Measurements from ENCODE around the gene ABCC1.

Gene ABCC1

DNA sequence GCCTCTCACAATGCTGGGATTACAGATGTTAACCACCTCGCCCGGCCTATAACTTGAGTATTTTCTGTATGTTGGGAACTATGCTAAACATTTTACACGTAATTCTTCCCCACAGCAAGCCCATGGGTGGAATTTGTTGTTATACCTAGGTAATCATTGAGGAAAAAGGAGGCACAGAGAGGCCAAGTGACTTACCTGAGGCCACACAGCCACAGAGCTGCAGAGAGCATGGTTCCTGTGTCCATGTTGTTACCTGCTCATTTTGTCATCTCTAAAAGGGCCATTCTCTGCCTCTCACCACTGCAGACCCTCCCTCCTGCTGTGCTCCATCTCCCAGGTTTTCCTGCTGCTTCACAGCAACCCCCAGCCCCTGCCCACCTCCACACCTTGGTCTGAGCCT lies 135.5 kb downstream of the ABCC1 start:
- no peak overlapping the region for H3K4me2 ChIP-seq (ENCODE audit: low read depth, low read length, poor library complexity, severe bottlenecking)
- no peaks in the 10 kb centered on the region for H3K9me2 ChIP-seq (replicated peaks; ENCODE audit: low read depth, low read length)
- H3K79me2 ChIP-seq (ENCODE audit: insufficient read depth, low read length): no peaks in the 10 kb centered on the region
- TF ChIP-seq EZH2phosphoT487 (IDR thresholded peaks at IDR 0.05; ENCODE audit: borderline replicate concordance): no peak
- TF ChIP-seq, protein P1, sequence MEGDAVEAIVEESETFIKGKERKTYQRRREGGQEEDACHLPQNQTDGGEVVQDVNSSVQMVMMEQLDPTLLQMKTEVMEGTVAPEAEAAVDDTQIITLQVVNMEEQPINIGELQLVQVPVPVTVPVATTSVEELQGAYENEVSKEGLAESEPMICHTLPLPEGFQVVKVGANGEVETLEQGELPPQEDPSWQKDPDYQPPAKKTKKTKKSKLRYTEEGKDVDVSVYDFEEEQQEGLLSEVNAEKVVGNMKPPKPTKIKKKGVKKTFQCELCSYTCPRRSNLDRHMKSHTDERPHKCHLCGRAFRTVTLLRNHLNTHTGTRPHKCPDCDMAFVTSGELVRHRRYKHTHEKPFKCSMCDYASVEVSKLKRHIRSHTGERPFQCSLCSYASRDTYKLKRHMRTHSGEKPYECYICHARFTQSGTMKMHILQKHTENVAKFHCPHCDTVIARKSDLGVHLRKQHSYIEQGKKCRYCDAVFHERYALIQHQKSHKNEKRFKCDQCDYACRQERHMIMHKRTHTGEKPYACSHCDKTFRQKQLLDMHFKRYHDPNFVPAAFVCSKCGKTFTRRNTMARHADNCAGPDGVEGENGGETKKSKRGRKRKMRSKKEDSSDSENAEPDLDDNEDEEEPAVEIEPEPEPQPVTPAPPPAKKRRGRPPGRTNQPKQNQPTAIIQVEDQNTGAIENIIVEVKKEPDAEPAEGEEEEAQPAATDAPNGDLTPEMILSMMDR (conservative IDR thresholded peaks at IDR 0.05; ENCODE audit: low read length): no peak
- H3K36me3 ChIP-seq (ENCODE audit: insufficient read depth, low read length): peaks cover 55% of the 10 kb centered on the region
- no peak overlapping the region for H2AFZ ChIP-seq (ENCODE audit: low read length)
- no peaks in the 10 kb centered on the region for H3K9me3 ChIP-seq (ENCODE audit: insufficient read depth, low read depth, low read length)
- H4K20me1 ChIP-seq (ENCODE audit: insufficient read depth, low read length, poor library complexity, severe bottlenecking): no peaks in the 10 kb centered on the region
- H3F3A ChIP-seq (ENCODE audit: low read depth): no peaks in the 10 kb centered on the region
- no peak overlapping the region for H3K9ac ChIP-seq (ENCODE audit: low read depth, low read length, poor library complexity, severe bottlenecking)
- H3K27me3 ChIP-seq (ENCODE audit: insufficient read depth, low read length, poor library complexity, severe bottlenecking): no peaks in the 10 kb centered on the region
- no peak overlapping the region for H3K4me3 ChIP-seq (ENCODE audit: low read length, poor library complexity, severe bottlenecking)
- peaks cover 8% of the 10 kb centered on the region for H3K4me1 ChIP-seq (ENCODE audit: insufficient read depth, low read length, poor library complexity, severe bottlenecking)

DNA sequence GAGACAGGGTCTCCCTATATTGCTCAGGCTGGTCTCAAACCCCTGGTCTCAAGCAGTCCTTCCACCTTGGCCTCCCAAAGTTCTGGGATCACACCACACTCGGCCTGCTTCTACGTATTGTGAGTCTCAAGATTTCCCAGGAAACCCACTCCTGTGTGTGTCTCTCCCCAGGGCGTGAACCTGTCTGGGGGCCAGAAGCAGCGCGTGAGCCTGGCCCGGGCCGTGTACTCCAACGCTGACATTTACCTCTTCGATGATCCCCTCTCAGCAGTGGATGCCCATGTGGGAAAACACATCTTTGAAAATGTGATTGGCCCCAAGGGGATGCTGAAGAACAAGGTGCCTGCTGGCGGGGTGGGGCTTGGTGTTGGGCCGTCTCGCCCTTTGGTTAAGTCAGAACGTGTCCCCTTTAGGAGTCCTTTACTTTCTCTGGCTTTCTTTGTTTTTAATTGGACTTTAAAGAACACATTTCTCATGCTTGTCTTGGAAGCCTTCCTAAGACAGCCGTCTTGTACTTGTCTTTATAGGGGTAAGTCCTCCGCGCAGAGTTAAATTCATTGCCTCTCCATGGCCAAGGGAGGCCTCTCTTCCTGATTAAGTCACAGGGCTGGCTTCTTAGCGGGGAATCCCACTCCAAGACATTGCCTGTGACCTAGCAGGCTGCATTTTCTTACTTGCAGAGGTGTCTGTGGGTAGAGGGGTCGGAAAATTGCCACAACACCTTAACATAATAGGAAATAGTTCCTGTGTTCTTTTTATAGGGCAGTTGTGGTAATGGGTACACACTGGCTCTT lies 137.4 kb downstream of the ABCC1 start:
- H3K27me3 ChIP-seq (ENCODE audit: insufficient read depth, low read length, poor library complexity, severe bottlenecking): no peaks in the 10 kb centered on the region
- peaks cover 62% of the 10 kb centered on the region; the same call in 1 of the 2 replicates for H3K36me3 ChIP-seq (ENCODE audit: insufficient read depth, low read length)
- no peak overlapping the region for H3K4me3 ChIP-seq (ENCODE audit: low read length, poor library complexity, severe bottlenecking)
- no peaks in the 10 kb centered on the region for H3K9me2 ChIP-seq (replicated peaks; ENCODE audit: low read depth, low read length)
- no peaks in the 10 kb centered on the region for H3F3A ChIP-seq (ENCODE audit: low read depth)
- H3K9ac ChIP-seq (ENCODE audit: low read depth, low read length, poor library complexity, severe bottlenecking): no peak overlapping the region
- no peaks in the 10 kb centered on the region for H3K9me3 ChIP-seq (ENCODE audit: insufficient read depth, low read depth, low read length)
- H3K4me2 ChIP-seq (ENCODE audit: low read depth, low read length, poor library complexity, severe bottlenecking): no peak overlapping the region
- no peaks in the 10 kb centered on the region for H4K20me1 ChIP-seq (ENCODE audit: insufficient read depth, low read length, poor library complexity, severe bottlenecking)
- H2AFZ ChIP-seq (ENCODE audit: low read length): no peak overlapping the region
- TF ChIP-seq EZH2phosphoT487 (IDR thresholded peaks at IDR 0.05; ENCODE audit: borderline replicate concordance): no peak
- TF ChIP-seq, protein P1 (conservative IDR thresholded peaks at IDR 0.05; ENCODE audit: low read length): no peak
- H3K4me1 ChIP-seq (ENCODE audit: insufficient read depth, low read length, poor library complexity, severe bottlenecking): peaks cover 8% of the 10 kb centered on the region
- H3K79me2 ChIP-seq (ENCODE audit: insufficient read depth, low read length): no peaks in the 10 kb centered on the region

DNA sequence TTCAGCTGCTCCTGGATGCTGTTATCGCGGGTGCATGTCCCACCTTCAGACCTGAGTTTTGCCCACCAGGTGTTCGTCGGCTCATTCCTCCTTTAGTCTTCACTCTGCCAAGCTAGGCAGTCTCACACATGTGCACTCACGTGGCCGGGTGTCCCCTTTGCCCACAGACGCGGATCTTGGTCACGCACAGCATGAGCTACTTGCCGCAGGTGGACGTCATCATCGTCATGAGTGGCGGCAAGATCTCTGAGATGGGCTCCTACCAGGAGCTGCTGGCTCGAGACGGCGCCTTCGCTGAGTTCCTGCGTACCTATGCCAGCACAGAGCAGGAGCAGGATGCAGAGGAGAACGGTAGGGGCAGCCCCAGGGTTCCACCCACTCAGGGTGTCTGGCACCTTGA lies 140.8 kb downstream of the ABCC1 start:
- peaks cover 50% of the 10 kb centered on the region; the same call in 1 of the 2 replicates for H3K36me3 ChIP-seq (ENCODE audit: insufficient read depth, low read length)
- no peaks in the 10 kb centered on the region for H3K27me3 ChIP-seq (ENCODE audit: insufficient read depth, low read length, poor library complexity, severe bottlenecking)
- no peaks in the 10 kb centered on the region for H4K20me1 ChIP-seq (ENCODE audit: insufficient read depth, low read length, poor library complexity, severe bottlenecking)
- no peaks in the 10 kb centered on the region for H3F3A ChIP-seq (ENCODE audit: low read depth)
- H3K9me3 ChIP-seq (ENCODE audit: insufficient read depth, low read depth, low read length): no peaks in the 10 kb centered on the region
- peaks cover 8% of the 10 kb centered on the region for H3K4me1 ChIP-seq (ENCODE audit: insufficient read depth, low read length, poor library complexity, severe bottlenecking)
- no peak overlapping the region for H3K4me3 ChIP-seq (ENCODE audit: low read length, poor library complexity, severe bottlenecking)
- TF ChIP-seq, protein P1 (conservative IDR thresholded peaks at IDR 0.05; ENCODE audit: low read length): no peak
- no peak for TF ChIP-seq EZH2phosphoT487 (IDR thresholded peaks at IDR 0.05; ENCODE audit: borderline replicate concordance)
- H3K79me2 ChIP-seq (ENCODE audit: insufficient read depth, low read length): no peaks in the 10 kb centered on the region
- no peak overlapping the region for H2AFZ ChIP-seq (ENCODE audit: low read length)
- H3K9ac ChIP-seq (ENCODE audit: low read depth, low read length, poor library complexity, severe bottlenecking): no peak overlapping the region
- no peak overlapping the region for H3K4me2 ChIP-seq (ENCODE audit: low read depth, low read length, poor library complexity, severe bottlenecking)
- H3K9me2 ChIP-seq (replicated peaks; ENCODE audit: low read depth, low read length): no peaks in the 10 kb centered on the region

Data from Loucy (cell line).